ENCODE measurements around the gene SDK2. TPM values are rescaled to one million over a fixed set of nuclear protein-coding genes. Genes with fewer than 3 reads are reported as not detected.

The SDK2 gene
- total and polyA plus RNA-seq, 2 experiments from 2014 or later: 0.74 to 5.1 TPM

DNA sequence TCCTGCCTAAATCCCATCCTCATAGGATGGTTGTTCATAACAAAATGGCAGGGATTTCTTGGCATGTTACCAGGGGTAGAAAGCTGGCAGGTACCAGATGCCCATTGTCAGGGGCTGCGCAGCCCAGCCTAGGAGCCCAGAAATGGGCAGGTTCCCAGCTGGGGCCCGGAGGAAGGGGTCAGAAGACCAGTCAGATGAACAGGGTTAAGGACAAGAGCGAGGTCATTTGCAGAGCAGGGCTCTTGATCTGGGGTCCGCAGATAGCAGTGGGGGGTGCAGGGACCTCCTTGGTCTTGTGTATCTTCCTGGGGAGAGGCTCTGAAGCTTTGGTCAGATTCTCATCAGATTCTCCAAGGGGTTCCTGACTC is 280.1 kb downstream of the SDK2 start:
- Mint-ChIP-seq H3K9me3 (no peaks in the 10 kb centered on the region), H3K4me3 (no peak overlapping the region), H3K4me1 (peaks cover 63% of the 10 kb centered on the region), H3K27ac (0 out of 2 replicates have a peak overlapping the region, but pooled peaks have one; percentile 65), H3K36me3 (ENCODE audit: low read depth) (no peaks in the 10 kb centered on the region), H3K27me3 (ENCODE audit: insufficient read depth, low read depth, poor library complexity) (peaks cover 19% of the 10 kb centered on the region)
- Histone ChIP-seq H3K4me1 (ENCODE audit: insufficient read depth) (peaks cover 36% of the 10 kb centered on the region), H3K79me2 (replicated peaks; ENCODE audit: insufficient read depth) (no peaks in the 10 kb centered on the region), H3K4me3 (no peak overlapping the region), H4K20me1 (replicated peaks; ENCODE audit: insufficient read depth) (no peaks in the 10 kb centered on the region), H3K36me3 (ENCODE audit: insufficient read depth) (no peaks in the 10 kb centered on the region), H2AFZ (no peak overlapping the region), H3K27ac (ENCODE audit: low read depth) (no peak overlapping the region), H3K9me2 (ENCODE audit: insufficient read depth) (no peaks in the 10 kb centered on the region), H3K4me2 (no peak overlapping the region), H3F3A (replicated peaks; ENCODE audit: low read depth) (0 out of 2 replicates have a peak, but pooled peaks cover 2% of the 10 kb centered on the region), H3K27me3 (ENCODE audit: insufficient read depth) (no peaks in the 10 kb centered on the region)
- no peak for ATAC-seq
- TF ChIP-seq STAT1 (IDR thresholded peaks at IDR 0.05; ENCODE audit: unreplicated experiment) (no peak), CREB1 (CRISPR knock-in tag; IDR thresholded peaks at IDR 0.05; ENCODE audit: low read depth) (no peak), ZNF331 (CRISPR knock-in tag; IDR thresholded peaks at IDR 0.05; ENCODE audit: low read depth) (no peak), POLR2AphosphoS5 (IDR thresholded peaks at IDR 0.05; ENCODE audit: low read depth) (no peak), JUNB (IDR thresholded peaks at IDR 0.05; ENCODE audit: unreplicated experiment) (no peak), NANOG (IDR thresholded peaks at IDR 0.05; ENCODE audit: borderline replicate concordance) (no peak), EZH2phosphoT487 (IDR thresholded peaks at IDR 0.05; ENCODE audit: unreplicated experiment) (no peak), EZH2 (IDR thresholded peaks at IDR 0.05; ENCODE audit: low read depth, unreplicated experiment) (no peak), ZNF114 (CRISPR knock-in tag; IDR thresholded peaks at IDR 0.05) (no peak), ZNF462 (CRISPR knock-in tag; IDR thresholded peaks at IDR 0.05) (no peak), ETS1 (IDR thresholded peaks at IDR 0.05) (no peak)
- TF ChIP-seq, protein P1, sequence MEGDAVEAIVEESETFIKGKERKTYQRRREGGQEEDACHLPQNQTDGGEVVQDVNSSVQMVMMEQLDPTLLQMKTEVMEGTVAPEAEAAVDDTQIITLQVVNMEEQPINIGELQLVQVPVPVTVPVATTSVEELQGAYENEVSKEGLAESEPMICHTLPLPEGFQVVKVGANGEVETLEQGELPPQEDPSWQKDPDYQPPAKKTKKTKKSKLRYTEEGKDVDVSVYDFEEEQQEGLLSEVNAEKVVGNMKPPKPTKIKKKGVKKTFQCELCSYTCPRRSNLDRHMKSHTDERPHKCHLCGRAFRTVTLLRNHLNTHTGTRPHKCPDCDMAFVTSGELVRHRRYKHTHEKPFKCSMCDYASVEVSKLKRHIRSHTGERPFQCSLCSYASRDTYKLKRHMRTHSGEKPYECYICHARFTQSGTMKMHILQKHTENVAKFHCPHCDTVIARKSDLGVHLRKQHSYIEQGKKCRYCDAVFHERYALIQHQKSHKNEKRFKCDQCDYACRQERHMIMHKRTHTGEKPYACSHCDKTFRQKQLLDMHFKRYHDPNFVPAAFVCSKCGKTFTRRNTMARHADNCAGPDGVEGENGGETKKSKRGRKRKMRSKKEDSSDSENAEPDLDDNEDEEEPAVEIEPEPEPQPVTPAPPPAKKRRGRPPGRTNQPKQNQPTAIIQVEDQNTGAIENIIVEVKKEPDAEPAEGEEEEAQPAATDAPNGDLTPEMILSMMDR (conservative IDR thresholded peaks at IDR 0.05; ENCODE audit: low read depth in 2 of 2): no peak
- TF ChIP-seq, protein P2, sequence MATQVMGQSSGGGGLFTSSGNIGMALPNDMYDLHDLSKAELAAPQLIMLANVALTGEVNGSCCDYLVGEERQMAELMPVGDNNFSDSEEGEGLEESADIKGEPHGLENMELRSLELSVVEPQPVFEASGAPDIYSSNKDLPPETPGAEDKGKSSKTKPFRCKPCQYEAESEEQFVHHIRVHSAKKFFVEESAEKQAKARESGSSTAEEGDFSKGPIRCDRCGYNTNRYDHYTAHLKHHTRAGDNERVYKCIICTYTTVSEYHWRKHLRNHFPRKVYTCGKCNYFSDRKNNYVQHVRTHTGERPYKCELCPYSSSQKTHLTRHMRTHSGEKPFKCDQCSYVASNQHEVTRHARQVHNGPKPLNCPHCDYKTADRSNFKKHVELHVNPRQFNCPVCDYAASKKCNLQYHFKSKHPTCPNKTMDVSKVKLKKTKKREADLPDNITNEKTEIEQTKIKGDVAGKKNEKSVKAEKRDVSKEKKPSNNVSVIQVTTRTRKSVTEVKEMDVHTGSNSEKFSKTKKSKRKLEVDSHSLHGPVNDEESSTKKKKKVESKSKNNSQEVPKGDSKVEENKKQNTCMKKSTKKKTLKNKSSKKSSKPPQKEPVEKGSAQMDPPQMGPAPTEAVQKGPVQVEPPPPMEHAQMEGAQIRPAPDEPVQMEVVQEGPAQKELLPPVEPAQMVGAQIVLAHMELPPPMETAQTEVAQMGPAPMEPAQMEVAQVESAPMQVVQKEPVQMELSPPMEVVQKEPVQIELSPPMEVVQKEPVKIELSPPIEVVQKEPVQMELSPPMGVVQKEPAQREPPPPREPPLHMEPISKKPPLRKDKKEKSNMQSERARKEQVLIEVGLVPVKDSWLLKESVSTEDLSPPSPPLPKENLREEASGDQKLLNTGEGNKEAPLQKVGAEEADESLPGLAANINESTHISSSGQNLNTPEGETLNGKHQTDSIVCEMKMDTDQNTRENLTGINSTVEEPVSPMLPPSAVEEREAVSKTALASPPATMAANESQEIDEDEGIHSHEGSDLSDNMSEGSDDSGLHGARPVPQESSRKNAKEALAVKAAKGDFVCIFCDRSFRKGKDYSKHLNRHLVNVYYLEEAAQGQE (IDR thresholded peaks at IDR 0.05; ENCODE audit: unreplicated experiment): no peak
- DNase-seq (ENCODE audit: low spot score): no peak
